HepG2 (cell line): ENCODE measurements around the gene ZNF474. TPM values are rescaled to one million over a fixed set of nuclear protein-coding genes. Genes with fewer than 3 reads are reported as not detected.

Experiments
- ATAC-seq: fragments of 200-7000 bp; cut with Tn5 transposase; 3 replicates; pipeline ENCODE4 v1.9.1; 2020; ENCODE audit warnings: mild to moderate bottlenecking, moderate library complexity
- BruUV-seq: library from RNA; stranded (reverse); fragments of 400-500 nt; replicated peaks from 2 replicates; lab custom pipeline; 2021; lab: Mats Ljungman, UMichigan
- CTCF ChIA-PET: fragments of 300-600 bp; formaldehyde crosslinking; extraction: SDS; loops from one replicate; lab custom pipeline; 2021; ENCODE audit warnings: low total read pairs, inconsistent platforms, low intra/inter-chr PET ratio; lab: Yijun Ruan, JAX
- POLR2A ChIA-PET: fragments of 350-600 bp; sonication (Branson Sonifier 250); formaldehyde crosslinking; loops from one replicate; lab custom pipeline; 2020; ENCODE audit warnings: antibody characterized with exemption, inconsistent platforms; lab: Yijun Ruan, JAX
- DNase-seq: peaks from one replicate; pipeline ENCODE4 v3.0.0-alpha.2; 2015; ENCODE audit warnings: low spot score
- FAIRE-seq: peaks from 3 replicates; lab custom pipeline; 2011; peaks lifted over from hg19 to GRCh38; lab: Jason Lieb, UNC
- H2AFZ ChIP-seq: one replicate; pipeline ENCODE4 v1.6.1; 2011; ENCODE audit warnings: low read length, inconsistent platforms
- H3K27ac ChIP-seq: fragments of 300-600 bp; 3 replicates; pipeline ENCODE4 v1.8.0; 2011; ENCODE audit warnings: mixed run types, mild to moderate bottlenecking, mixed read lengths, low read length, inconsistent platforms; ENCODE audit not compliant: insufficient read depth; ENCODE audit errors: extremely low read length
- H3K27me3 ChIP-seq, 2 experiments: fragments of 200-600 bp in 1 of 2; 2 replicates in 1 of 2; 3 replicates in 1 of 2; pipeline versions ENCODE4 v1.6.0 to v1.8.0; 2011; ENCODE audit warnings: low read length in 2 of 2, mild to moderate bottlenecking in 2 of 2, moderate library complexity in 2 of 2, inconsistent platforms in 1 of 2; ENCODE audit not compliant: insufficient read depth in 2 of 2, control insufficient read depth in 1 of 2
- H3K36me3 ChIP-seq, 2 experiments: fragments of 200-600 bp in 1 of 2; replicated peaks in 1 of 2; 2 replicates in 1 of 2; 3 replicates in 1 of 2; pipeline versions ENCODE4 v1.5.1 to v1.8.0; 2011; ENCODE audit warnings: low read length in 2 of 2, inconsistent platforms in 1 of 2; ENCODE audit not compliant: insufficient read depth in 2 of 2, control insufficient read depth in 1 of 2
- H3K4me1 ChIP-seq: 2 replicates; pipeline ENCODE4 v1.5.1; 2012; ENCODE audit warnings: low read length, inconsistent platforms; ENCODE audit not compliant: insufficient read depth
- H3K4me2 ChIP-seq: 2 replicates; pipeline ENCODE4 v1.6.0; 2011; ENCODE audit warnings: low read depth, low read length, inconsistent platforms
- H3K4me3 ChIP-seq, 3 experiments: fragments of 200-600 bp in 1 of 3; sonication (generic), shearing (Covaris generic) in 1 of 3; replicated peaks in 1 of 3; 2 replicates each; pipeline ENCODE4 v1.5.1; 2011 to 2016; ENCODE audit warnings: low read length in 3 of 3, inconsistent platforms in 2 of 3, low read depth in 2 of 3, mild to moderate bottlenecking in 2 of 3, control low read depth in 1 of 3, mixed read lengths in 1 of 3; ENCODE audit not compliant: insufficient read depth in 1 of 3
- H3K79me2 ChIP-seq: one replicate; pipeline ENCODE4 v1.6.1; 2011; ENCODE audit warnings: low read length, inconsistent platforms; ENCODE audit not compliant: insufficient read depth
- H3K9ac ChIP-seq: 2 replicates; pipeline ENCODE4 v1.6.0; 2011; ENCODE audit warnings: mild to moderate bottlenecking, low read depth, low read length, inconsistent platforms; ENCODE audit not compliant: insufficient read depth
- H3K9me3 ChIP-seq: 2 replicates; pipeline ENCODE4 v1.5.1; 2012; ENCODE audit warnings: mild to moderate bottlenecking, low read length
- H4K20me1 ChIP-seq: 2 replicates; pipeline ENCODE4 v1.6.0; 2011; ENCODE audit warnings: inconsistent platforms, mild to moderate bottlenecking, low read length, moderate library complexity; ENCODE audit not compliant: insufficient read depth
- DNMT3B ChIP-seq: conservative IDR thresholded peaks from 2 replicates; pipeline ENCODE4 v1.6.1; 2016; ENCODE audit warnings: missing biosample characterization, control low read depth
- FLYWCH1 ChIP-seq: sonication (generic); formaldehyde crosslinking; IDR thresholded peaks from 2 replicates; pipeline ENCODE4 v1.8.1; 2023; ENCODE audit warnings: mild to moderate bottlenecking, missing genetic modification reagents
- MBNL3 ChIP-seq: fragments of 250-450 bp; sonication (Bioruptor Pico); conservative IDR thresholded peaks from 2 replicates; pipeline ENCODE4 v1.8.0; 2022; ENCODE audit warnings: mild to moderate bottlenecking, inconsistent platforms
- PBX2 ChIP-seq: IDR thresholded peaks from 2 replicates; pipeline ENCODE4 v1.6.1; 2016; ENCODE audit warnings: control low read depth
- RFX5 ChIP-seq: IDR thresholded peaks from 2 replicates; pipeline ENCODE4 v1.6.1; 2011; ENCODE audit warnings: low read depth, low read length, improper control_type of control experiment
- SALL1 ChIP-seq: sonication (generic); formaldehyde crosslinking; IDR thresholded peaks from 2 replicates; pipeline ENCODE4 v1.8.0; 2022; ENCODE audit warnings: mild to moderate bottlenecking, missing genetic modification reagents
- XBP1 ChIP-seq: sonication (generic); formaldehyde crosslinking; IDR thresholded peaks from 2 replicates; pipeline ENCODE4 v1.5.0; 2020; ENCODE audit warnings: missing genetic modification reagents
- XRCC5 ChIP-seq: fragments of 200-400 bp; formaldehyde crosslinking; optimal IDR thresholded peaks from 2 replicates; pipeline ENCODE3; 2017; ENCODE audit warnings: mild to moderate bottlenecking, low read length
- ZBTB3 ChIP-seq: sonication (generic); formaldehyde crosslinking; IDR thresholded peaks from 2 replicates; pipeline ENCODE4 v1.4.0; 2020; ENCODE audit warnings: low read depth, mild to moderate bottlenecking, moderate library complexity, missing genetic modification reagents, borderline replicate concordance
- ZBTB8A ChIP-seq: sonication (generic); formaldehyde crosslinking; IDR thresholded peaks from 2 replicates; pipeline ENCODE4 v1.4.0; 2020; ENCODE audit warnings: mild to moderate bottlenecking, low read depth, missing genetic modification reagents, borderline replicate concordance
- ZFP90 ChIP-seq: sonication (generic); formaldehyde crosslinking; IDR thresholded peaks from 2 replicates; pipeline ENCODE4 v1.8.0; 2022; ENCODE audit warnings: missing genetic modification reagents, mild to moderate bottlenecking, inconsistent platforms, borderline replicate concordance
- ZGPAT ChIP-seq: IDR thresholded peaks from 2 replicates; pipeline ENCODE4 v1.6.1; 2016; ENCODE audit warnings: mild to moderate bottlenecking
- ZNF143 ChIP-seq: sonication (generic); formaldehyde crosslinking; IDR thresholded peaks from 2 replicates; pipeline ENCODE4 v1.4.0; 2020; ENCODE audit warnings: missing genetic modification reagents
- ZZZ3 ChIP-seq: sonication (generic); formaldehyde crosslinking; IDR thresholded peaks from 2 replicates; pipeline ENCODE4 v1.4.0; 2020; ENCODE audit warnings: missing genetic modification reagents, mild to moderate bottlenecking, borderline replicate concordance
- WGBS: methylation state at CpG from one replicate; pipeline ENCODE4 v1.1.6; 2017; ENCODE audit warnings: low lambda C conversion rate; 5-methylcytosine and 5-hydroxymethylcytosine counted together
- in situ Hi-C: cut with HindIII; loops from 2 replicates; pipeline ENCODE4 v1.10.0; 2017; ENCODE audit warnings: low pct_unique_long_range_greater_than_20kb; ENCODE audit not compliant: extremely low pct_ligation_motif_present
- intact Hi-C: fragments of 100-400 bp; cut with micrococcal nuclease; formaldehyde crosslinking; loops from one replicate; pipeline ENCODE4 v1.10.0; 2022; ENCODE audit not compliant: unreplicated experiment
- polyA plus RNA-seq, 8 experiments: library from polyadenylated mRNA; depleted of rRNA in 3 of 8; stranded (reverse) in 7 of 8; unstranded in 1 of 8; fragments of >200 nt; fragmentation: Illumina TruSeq in 4 of 8; extraction: Trizol in 4 of 8; gene quantifications; 2 replicates each; pipeline versions ENCODE4 v1.2.1 to v1.2.3, GENCODE V29; 2011 to 2016; ENCODE audit warnings: low read depth in 4 of 8, missing spikeins in 1 of 8, mixed read lengths in 1 of 8; ENCODE audit not compliant: insufficient read depth in 1 of 8
- total RNA-seq, 5 experiments: library from RNA; depleted of rRNA; stranded (reverse); fragments of >200 nt; fragmentation: Illumina TruSeq; extraction: Trizol; gene quantifications; 2 replicates each; pipeline ENCODE4 v1.2.3, GENCODE V29; 2016; ENCODE audit warnings: low read depth in 1 of 5

The ZNF474 gene
- total and polyA plus RNA-seq, 2 of the 13 experiments (the other 11 are each of a cell fraction or from before 2014, with no cell fraction given), result 0.07 TPM; not detected in 1

- no peak for DNase-seq
- intact Hi-C loops, result loop anchor here (5.0 kb wide), 1 partner anchor 188 kb away; no protein-coding TSS in a partner anchor
- POLR2A ChIA-PET, result no interaction called here
- H3K79me2 ChIP-seq, result no peaks in the 10 kb centered on the region
- no peak for FAIRE-seq
- WGBS, result 22% methylated on average over 4 of the region's 7 CpGs
- no peak for TF ChIP-seq DNMT3B (CRISPR knock-in tag)
- no peak for TF ChIP-seq XBP1 (CRISPR knock-in tag)
- TF ChIP-seq ZBTB3 (CRISPR knock-in tag), result no peak
- no peak for TF ChIP-seq ZGPAT
- no peak for TF ChIP-seq ZBTB8A (CRISPR knock-in tag)
- no peak for TF ChIP-seq SALL1 (CRISPR knock-in tag)
- TF ChIP-seq FLYWCH1 (CRISPR knock-in tag), result no peak
- no peak for TF ChIP-seq ZFP90 (CRISPR knock-in tag)
- no peak for TF ChIP-seq XRCC5
- no peak for TF ChIP-seq ZNF143 (CRISPR knock-in tag)
- no peak for TF ChIP-seq MBNL3
- no peak for TF ChIP-seq RFX5
- TF ChIP-seq ZZZ3 (CRISPR knock-in tag), result no peak
- TF ChIP-seq PBX2, result no peak
- H3K27ac ChIP-seq, result no peak overlapping the region
- CTCF ChIA-PET, result no interaction called here
- H3K36me3 ChIP-seq, result no peaks in the 10 kb centered on the region
- no peak for ATAC-seq
- H3K27me3 ChIP-seq, result no peaks in the 10 kb centered on the region; a peak in 1 of 5 replicates
- no peak overlapping the region for H3K9ac ChIP-seq
- H3K9me3 ChIP-seq, result no peaks in the 10 kb centered on the region
- no peaks in the 10 kb centered on the region; the same call in 1 of the 2 replicates for H4K20me1 ChIP-seq
- H2AFZ ChIP-seq, result no peak overlapping the region
- no TSS peak for BruUV-seq
- no peaks in the 10 kb centered on the region for H3K4me1 ChIP-seq
- in situ Hi-C loops, result no loop called here
- H3K4me3 ChIP-seq, result no peak overlapping the region
- no peak overlapping the region for H3K4me2 ChIP-seq
These were observed 25.6 kb downstream of the ZNF474 start for GRCh38 chr5:122154910-122155309.
